ENCODE results near the gene ALDOC.

GRCh38 chr17:28549236-28550132 lies 27.2 kb downstream of the ALDOC start:
- TF ChIP-seq POLR2A (IDR thresholded peaks at IDR 0.05; ENCODE audit: low read depth, low read length) (no peak), POLR2AphosphoS5 (IDR thresholded peaks at IDR 0.05; ENCODE audit: low read depth, low read length) (no peak), TAF1 (IDR thresholded peaks at IDR 0.05; ENCODE audit: low read depth, low read length) (no peak), POU2F2 (IDR thresholded peaks at IDR 0.05; ENCODE audit: low read depth, low read length) (no peak), SPI1 (IDR thresholded peaks at IDR 0.05; ENCODE audit: low read depth, low read length) (peak; percentile 80), PAX5 (IDR thresholded peaks at IDR 0.05; ENCODE audit: insufficient read depth, low read length, severe bottlenecking) (no peak)
